NCI-H1436 treated with DMSO at 0.1 percent for 48 hours (cell line): ENCODE data around the gene ATP6V1G3.
"Not testable (repeated sequence)": the region's sequence is repeated elsewhere in the genome, so short reads cannot be mapped to it uniquely, and the experiment has no call there.

ENCODE experiments used
- DNase-seq: peaks from one replicate; lab custom pipeline; 2025; lab: John Stamatoyannopoulos, UW

ATP6V1G3 gene, protein sequence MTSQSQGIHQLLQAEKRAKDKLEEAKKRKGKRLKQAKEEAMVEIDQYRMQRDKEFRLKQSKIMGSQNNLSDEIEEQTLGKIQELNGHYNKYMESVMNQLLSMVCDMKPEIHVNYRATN

DNA sequence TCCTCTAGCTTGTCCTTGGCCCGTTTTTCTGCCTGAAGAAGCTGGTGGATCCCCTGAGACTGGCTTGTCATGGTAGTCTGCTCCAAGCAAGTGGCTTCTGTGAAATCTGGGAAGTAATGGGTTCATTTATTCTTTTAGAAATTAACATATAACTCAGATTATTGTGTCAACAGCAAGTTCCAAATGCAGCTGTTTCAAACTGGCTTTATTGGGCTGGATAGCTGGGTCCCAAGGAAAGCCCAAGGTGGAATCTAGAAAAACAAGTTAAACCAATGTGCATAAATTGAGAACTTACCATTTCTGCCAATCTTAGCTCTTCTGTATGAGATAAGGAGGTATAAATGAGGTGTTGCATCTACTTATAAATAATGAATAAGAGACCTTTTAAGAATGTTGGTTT is at the start of gene ATP6V1G3:
ATP6V1G3 (minus strand) TSS at position 101 of the 400 bp plus-strand sequence; CDS start at position 71, 30 bp downstream.
- no peak for DNase-seq

DNA sequence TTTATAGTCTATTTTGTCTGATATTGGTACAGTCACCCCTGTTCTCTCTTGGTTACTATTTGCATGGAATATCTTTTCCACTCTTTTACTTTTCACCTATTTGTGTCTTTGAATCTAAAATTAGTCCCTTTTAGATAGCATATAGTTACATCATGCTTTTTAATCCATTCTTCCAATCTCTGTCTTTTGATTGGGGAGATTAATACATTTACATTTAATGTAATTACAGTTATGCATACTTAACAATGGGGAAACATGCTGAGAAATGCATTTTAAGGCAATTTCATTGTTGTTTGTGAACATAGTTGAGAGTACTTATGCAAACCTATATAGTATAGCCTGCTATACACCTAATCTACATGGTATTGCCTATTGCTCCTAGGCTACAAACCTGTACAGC is 48.4 kb upstream of the ATP6V1G3 start:
- DNase-seq, result no peak

DNA sequence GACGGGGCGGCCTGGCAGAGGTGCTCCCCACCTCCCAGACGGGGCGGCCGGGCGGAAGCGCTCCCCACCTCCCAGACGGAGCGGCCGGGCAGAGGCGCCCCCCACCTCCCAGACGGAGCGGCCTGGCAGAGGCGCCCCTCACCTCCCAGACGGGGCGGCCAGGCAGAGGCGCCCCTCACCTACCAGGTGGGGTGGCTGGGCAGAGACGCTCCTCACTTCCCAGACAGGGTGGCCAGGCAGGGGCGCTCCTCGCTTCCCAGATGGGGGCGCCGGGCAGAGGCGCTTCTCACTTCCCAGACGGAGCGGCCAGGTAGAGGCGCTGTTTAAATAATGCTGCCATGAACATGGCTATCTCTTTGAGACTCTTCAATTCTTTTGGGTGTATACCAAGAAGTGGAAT is 43.7 kb upstream of the ATP6V1G3 start:
- no peak for DNase-seq

DNA sequence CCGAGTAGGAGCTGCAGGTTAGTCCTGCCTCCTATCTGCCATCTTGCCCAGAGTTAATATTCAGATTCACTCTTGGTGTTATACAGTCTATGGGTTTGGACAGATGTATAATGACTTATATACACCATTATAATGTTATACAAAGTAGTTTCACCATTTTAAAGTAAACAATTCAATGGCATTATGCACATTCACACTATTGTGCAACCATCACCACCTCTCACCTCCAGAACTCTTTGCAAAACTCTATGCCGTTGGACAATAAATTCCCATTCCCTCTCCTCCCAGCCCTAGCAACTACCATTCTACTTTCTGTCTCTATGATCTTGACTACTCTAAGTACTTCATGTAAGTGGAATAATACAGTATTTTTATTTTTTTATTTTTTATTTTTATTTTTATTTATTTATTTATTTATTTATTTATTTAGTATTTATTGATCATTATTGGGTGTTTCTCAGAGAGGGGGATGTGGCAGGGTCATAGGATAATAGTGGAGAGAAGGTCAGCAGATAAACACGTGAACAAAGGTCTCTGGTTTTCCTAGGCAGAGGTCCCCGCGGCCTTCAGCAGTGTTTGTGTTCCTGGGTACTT is 42.8 kb upstream of the ATP6V1G3 start:
- DNase-seq, result not testable (repeated sequence)

DNA sequence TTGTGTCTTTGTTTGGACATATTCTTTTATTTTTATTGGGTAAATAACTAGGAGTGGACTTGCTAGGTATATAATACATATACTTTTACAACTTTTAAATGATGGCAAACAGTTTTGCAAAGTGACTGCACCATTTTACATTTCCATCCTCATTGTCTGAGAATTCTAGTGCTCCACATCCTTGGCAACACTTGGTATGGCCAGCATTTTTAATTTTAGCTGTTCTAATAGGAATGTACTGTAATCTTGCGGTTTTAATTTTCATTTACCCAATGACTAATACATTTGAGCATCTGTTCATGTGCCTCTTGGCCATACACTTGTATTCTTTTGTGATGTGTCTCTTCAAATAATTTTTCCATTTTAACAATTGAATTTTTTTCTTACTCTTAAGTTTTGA is 37.0 kb upstream of the ATP6V1G3 start:
- DNase-seq, result no peak

DNA sequence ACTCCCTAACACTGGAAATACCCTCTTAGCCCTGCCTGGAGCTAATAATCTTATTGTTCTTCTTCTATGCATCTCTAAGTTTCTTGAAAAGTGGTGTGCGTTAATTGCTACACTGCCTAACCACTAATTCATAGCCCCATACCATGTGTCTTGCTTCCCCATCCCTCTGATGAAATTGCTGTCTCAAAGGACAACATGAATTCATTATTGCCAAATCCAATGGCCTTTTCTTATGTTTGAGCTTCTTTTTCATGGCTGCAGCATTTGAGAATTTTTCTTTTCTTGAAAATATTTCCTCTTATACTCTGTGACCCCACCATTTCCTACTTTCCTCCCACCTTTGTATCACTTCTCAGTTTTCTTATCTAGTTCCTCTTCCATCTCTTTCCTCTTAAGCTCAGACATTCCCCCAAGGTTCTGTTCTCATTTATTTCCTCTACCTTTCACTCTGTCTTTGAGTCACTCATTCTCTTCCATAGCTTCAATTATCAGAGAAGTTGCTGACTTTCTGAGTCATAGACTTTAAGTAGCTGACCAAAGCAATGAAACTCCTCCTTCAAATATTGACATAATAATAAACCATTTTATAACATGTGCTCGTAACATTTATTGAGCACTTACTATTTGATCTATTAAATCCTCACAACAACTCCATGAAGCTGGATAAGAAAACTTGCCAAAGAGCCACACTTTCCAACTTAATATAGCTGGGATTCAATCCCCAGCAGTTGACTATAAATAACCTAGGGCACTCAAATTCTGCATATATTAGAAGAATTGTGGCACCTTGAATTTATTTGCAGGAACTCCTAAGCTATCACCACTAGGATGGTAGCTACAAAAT is 35.5 kb upstream of the ATP6V1G3 start:
- no peak for DNase-seq

DNA sequence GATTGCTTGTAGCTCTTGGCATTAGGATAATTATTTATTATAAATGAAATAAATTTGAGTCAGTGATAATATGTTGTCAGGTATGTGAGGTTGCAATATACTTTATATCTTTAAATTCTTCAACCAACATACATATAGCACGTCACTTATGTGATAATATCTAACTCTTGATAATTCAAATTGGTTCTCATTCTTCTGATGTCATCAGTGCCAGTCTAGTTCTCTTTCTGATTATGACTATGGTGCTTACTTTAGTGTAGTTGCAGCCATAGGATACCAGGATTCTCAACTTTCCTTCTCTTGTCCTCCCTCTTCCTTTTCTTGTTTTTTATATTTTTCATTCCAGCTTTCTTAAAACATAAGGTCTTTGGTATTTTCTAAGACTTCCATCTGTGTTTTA is 34.8 kb upstream of the ATP6V1G3 start:
- no peak for DNase-seq

DNA sequence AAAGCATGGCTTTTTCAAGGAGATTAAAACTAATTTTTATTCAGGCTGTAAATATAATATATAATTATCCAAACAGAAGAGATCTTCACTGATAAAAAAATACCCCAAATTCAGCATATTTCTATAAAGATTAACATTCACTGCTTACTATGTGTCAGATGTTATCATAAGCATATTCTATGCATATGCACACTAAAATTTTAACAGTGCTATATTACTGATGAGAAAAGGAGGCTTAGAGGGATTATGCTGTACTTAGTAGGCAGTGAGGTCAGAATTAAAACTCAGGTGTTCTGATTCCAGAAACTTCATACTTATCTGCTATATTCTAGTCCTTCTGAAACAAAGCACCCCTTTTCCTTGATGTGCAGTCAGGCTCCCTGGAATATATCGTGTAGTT is 33.8 kb upstream of the ATP6V1G3 start:
- DNase-seq, result no peak

DNA sequence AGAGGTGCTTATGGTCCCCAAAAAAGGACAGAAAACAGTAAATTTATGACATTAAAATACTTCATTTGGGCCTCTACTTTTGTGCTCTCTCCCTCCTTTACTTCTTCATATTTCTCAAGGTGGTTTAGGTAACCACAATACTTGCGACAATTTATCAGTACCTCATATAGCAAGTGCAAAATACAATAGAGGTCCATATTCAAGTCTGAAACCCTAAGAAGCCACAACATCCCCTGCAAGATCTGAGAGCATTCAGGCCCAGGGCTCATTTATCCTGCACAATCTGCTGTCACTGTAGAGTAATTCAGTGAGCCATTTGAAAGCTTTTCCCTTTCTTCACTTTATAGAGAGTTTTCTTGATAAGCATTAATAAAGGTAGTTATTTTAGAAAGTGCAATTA is 24.2 kb upstream of the ATP6V1G3 start:
- no peak for DNase-seq

DNA sequence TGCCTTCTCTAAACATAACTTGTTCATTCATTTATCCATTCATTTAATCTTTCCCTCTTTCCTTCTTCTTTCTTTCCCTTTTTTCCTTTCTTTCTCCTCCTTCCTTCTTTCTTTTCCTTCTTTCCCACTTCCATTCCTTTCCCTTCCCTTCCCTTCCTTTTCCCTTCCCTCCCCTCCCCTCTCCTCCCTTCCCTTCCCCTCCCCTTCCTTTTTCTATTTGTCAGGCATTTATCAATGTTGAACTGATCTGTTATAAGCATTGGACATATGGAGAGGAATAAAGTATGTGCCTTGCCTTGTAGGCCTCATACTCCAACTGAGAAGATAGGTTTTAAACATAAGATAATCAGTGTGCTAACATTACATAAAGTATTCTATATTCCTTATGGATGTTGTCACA is 23.7 kb upstream of the ATP6V1G3 start:
- no peak for DNase-seq

DNA sequence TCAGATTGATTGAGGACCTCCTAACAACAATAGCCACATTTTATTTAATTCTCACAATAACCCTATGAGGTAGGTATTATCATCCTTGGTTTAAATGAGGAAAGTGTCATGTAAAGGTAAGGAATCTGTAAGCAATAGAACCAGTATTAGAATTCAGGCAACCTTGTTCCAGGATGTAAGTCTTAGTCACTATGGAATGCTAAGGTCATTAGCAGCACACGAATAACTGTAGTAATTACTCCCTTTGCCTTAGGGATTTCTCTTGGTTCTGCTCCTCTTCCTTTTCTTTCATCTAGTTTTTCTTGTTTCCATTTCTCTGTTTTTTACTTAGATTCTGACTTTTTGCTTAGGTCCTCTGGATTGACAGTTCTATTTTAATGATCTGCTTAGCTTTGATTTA is 23.1 kb upstream of the ATP6V1G3 start:
- no peak for DNase-seq

DNA sequence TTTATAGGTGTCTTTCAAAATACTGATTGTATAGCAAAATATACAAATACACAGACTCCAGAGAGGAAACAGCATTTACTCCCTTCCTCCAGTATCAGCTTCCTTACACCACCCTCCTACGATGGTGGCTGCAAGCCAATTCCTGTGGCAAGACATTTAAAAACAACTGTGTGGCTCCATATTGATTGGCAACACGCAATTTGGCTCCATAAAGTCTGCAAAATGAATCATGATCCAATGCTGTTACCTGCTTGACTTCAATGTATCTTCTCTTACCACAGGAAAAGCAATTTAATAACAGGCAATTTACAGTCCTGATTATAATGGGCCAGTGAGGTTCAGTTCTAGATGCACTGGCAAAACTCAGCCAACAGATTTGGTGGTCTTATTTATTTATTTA is 19.7 kb upstream of the ATP6V1G3 start:
- DNase-seq, result no peak

DNA sequence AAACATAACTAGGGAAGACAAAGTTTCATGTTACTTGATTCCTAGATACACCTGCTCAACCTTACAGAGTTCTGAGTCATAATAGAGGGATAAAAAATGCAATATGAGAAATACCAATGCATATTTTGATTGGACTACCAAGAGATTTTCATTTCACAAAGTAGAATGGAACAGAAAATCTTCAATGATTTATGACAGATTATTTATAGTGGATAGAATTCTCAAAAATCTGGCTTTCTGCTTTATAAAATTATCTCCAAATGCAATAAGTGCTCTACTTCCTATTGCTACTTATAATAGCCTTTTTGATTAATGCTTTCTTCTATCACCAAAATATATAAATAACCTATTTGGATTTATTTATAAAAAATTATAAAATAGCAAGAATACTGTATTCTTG is 18.9 kb upstream of the ATP6V1G3 start:
- no peak for DNase-seq

DNA sequence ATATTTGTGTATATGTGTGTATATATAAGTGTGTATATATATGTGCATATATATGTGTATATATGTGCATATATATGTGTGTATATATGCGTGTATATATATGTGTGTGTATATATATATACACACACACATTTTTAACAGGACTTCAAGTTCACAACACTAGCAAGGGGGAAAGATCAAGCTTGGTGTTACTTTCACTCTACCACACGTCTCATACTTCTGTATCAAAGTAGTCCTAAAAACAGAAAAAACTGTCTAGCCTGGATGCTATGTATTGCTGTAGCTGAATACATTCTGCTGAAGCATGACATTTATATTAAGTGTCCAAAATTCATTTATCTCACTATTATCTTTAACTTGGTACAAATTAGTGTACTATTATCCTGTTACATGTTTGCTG is 17.9 kb upstream of the ATP6V1G3 start:
- DNase-seq, result no peak

DNA sequence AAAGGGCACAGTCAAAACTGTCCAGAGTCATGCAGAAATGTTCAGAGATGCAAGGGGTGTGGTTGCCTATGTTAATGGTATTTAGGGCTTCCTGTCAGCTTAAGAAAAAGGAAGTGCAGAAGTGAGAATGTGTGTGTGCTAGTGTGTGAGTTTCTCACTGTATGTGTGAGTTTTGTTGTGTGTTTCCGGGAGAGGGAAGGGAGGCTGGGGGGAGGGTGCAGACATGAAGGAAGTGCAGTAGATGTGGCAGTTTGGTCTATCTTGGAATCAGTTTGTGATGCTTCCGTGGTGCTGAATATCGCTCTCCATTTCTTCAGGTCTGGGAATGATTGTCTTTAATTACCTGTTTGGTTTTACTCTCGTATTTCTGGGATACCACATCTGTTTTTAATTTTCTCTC is 16.5 kb upstream of the ATP6V1G3 start:
- no peak for DNase-seq

DNA sequence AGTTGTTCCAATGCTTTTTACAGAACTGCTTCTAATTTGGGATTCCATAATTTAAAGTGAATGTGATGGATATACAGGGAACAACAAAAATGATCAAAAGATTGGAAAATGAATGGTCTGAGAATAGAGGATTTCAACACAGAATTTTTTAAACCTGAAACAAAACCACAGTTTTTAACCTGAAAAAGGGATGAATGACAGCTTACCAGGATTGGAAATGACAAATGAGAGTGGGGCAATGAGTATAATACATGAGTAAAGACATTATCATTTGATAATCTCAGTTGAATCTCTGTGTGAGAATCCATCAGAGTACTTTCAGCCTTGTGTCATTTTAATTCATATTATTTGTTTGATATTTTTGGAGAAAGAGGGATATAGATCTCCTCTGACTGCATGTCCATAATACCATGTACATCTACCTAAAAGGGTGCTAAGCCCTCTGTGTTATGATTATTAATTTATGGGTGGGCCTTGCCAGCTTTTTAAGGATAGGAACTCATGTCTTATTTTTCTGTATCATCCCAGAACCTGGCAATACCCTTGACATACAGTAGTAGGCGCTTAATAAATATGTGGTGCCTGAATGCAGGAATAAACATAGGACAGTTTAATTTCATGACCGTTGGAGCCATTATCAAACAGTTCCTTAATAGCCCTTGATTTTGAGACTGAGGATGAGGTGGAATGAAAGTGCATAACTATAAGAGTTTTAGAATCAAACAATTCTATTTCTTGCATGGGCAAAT is 12.4 kb upstream of the ATP6V1G3 start:
- DNase-seq, result no peak

DNA sequence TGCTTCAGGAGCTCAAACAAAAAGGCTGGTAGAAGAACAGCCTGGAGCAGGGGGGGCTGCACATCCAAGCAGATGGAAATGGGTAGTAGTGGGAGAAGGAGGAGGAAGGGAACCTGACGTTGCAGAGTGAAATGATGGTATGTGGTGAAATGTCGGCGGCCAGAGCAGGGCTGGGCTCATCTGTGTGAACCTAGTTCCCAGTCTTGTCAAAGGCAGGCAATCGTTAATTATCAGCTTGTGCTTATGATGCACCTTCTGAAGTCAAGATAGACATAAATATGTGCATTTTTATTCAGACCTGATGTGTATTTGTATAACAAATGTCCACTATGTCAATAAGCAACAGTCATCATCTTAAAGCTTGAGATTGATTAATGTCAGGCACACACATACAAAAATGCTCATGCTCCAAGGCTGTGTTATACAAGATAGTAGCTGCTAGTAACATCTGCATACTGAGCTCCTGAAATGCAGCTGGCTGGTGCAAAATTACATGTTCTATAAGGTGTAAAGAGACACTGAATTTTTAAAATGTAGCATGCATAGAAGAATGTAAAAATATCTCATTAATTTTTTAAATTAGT is 10.6 kb upstream of the ATP6V1G3 start:
- no peak for DNase-seq

DNA sequence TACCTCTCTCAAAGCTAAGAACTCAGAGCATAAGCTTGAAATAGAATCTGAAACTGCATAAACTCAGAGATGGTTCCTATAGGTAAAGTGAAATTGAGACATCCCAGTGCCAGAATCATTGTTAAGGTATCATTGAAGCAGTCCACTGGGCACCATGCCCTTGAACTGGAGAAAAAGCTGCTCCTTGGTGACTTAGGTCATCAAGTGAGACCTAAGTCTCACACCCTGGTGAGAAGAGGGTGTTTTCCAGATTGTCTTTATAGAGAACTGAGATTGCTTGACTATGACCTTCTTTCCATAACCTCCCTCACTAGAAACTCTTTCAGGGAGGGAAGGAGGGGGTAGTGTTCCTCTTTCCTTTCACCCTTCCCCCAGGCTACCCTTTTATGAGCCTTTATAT is 9.4 kb upstream of the ATP6V1G3 start:
- no peak for DNase-seq

DNA sequence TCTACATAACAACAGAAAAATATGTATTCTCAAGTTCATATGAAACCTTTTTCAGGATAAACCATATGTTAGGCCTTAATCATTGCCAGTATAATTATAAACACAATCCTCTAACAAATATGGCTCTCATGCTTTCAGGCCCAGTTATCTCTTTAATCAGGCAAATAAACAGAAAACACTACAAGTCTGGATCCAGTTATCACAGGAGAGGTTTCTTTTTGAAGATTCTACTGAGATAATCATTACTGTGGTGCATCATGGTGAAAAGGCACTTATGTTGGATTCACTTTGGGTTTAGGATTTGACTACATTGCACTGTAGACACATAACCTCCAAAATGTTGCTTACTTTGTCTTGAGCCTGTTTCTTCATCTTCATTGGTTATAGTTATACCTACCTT is 8.4 kb upstream of the ATP6V1G3 start:
- no peak for DNase-seq

DNA sequence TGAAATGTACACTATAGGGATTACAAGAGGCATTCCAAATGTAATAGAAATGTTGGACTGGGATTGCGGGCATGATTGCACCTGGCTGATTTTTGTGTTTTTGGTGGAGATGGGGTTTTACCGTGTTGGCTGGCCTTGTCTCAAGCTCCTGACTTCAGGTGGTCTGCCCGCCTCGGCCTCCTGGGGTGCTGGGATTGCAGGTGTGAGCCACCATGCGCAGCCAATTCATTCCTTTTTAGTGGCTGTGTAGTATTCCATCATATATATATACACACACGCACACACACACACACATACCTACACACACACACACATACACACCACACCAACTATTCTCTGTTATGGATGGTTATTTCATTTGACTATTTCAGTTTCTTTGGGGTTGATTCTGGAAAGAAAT is 4.7 kb upstream of the ATP6V1G3 start:
- no peak for DNase-seq

DNA sequence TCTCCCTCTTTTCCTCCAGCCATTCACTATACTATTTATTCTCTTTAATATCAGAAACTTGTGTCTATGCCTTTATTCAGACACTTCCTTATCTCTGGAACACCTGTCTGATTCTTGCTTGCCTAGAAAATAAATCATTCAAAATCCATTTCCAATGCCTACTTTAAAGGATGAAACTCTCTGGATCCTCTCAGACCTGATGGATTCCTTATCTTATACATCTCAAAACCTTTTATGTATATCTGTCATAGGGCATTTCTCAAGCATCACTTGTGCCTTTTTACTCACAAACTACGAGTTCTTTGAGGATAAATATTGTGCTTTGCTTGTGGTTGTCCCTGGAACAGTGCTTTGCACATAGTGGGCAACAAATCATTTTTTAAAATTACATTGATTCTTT is 3.8 kb upstream of the ATP6V1G3 start:
- no peak for DNase-seq

DNA sequence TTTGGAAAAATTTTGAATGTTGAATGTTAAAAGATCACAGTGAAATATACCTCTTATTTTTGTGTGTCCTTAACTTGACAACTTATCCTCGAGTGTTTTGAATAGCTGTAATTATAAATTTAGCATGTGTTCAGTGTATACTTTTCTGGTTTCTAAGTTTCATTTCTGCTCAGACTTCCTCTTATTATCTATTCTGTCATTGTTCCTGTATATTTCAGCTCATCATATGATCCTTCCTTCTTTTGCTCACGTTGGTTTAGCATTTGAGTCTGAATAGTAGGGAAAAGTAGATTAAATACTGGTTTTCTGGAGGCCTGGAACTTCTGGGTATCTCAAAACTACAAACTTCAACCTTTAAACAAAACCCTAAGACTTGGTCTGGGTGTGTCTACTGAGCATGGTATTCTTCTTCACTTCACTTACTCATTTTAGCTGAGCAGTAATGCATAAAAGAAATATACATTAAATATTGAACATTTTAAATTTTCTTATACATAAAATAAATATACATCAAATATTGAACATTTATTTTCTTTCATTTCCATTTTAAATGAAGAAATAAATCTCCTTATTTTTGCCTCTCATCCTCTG is 3.3 kb upstream of the ATP6V1G3 start:
- DNase-seq, result no peak
